DOHH2 (cell line): Measurements from ENCODE around the gene ADAMTS3.

ENCODE experiments used
- EZH2phosphoT487 ChIP-seq: fragments of 200-600 bp; sonication (generic); IDR thresholded peaks from 2 replicates; pipeline ENCODE4 v1.6.1; 2017; ENCODE audit warnings: borderline replicate concordance, mild to moderate bottlenecking, antibody characterized with exemption, low read length, moderate library complexity, mixed read lengths
- TF ChIP-seq, protein P1 (sequence below): fragments of 200-600 bp; sonication (generic); IDR thresholded peaks from one replicate; pipeline ENCODE4 v1.5.1; 2014; ENCODE audit warnings: antibody characterized with exemption, mild to moderate bottlenecking, low read depth, low read length; ENCODE audit not compliant: poor library complexity, severe bottlenecking

DNA sequence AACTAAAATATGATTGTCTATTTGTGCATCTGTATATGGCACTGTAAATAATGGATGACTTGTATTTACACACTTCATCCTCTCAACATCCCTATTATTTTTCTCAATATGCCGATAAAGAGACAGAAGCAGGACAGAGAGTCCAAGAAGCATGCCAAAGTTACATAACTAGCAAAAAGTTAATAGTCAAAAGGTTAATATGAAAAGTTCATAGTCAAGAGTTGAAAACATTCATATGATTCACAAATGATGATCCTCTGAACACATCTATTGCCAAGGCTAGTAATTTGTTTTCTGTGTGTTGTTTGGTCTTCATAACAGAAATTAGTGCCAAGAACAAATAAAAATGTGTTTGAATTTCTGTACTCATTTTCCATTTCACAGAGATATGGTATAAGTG is 231.0 kb downstream of the ADAMTS3 start:
- TF ChIP-seq, protein P1, sequence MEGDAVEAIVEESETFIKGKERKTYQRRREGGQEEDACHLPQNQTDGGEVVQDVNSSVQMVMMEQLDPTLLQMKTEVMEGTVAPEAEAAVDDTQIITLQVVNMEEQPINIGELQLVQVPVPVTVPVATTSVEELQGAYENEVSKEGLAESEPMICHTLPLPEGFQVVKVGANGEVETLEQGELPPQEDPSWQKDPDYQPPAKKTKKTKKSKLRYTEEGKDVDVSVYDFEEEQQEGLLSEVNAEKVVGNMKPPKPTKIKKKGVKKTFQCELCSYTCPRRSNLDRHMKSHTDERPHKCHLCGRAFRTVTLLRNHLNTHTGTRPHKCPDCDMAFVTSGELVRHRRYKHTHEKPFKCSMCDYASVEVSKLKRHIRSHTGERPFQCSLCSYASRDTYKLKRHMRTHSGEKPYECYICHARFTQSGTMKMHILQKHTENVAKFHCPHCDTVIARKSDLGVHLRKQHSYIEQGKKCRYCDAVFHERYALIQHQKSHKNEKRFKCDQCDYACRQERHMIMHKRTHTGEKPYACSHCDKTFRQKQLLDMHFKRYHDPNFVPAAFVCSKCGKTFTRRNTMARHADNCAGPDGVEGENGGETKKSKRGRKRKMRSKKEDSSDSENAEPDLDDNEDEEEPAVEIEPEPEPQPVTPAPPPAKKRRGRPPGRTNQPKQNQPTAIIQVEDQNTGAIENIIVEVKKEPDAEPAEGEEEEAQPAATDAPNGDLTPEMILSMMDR: no peak
- no peak for TF ChIP-seq EZH2phosphoT487
